HUES6 (cell line): Measurements from ENCODE around the gene FAM184B.
"Not testable (repeated sequence)": the region's sequence is repeated elsewhere in the genome, so short reads cannot be mapped to it uniquely, and the experiment has no call there.

Experiments
- H3K27ac ChIP-seq: 2 replicates; pipeline ENCODE4 v1.7.0; 2013; ENCODE audit warnings: low read depth, mild to moderate bottlenecking, low read length, inconsistent platforms
- H3K27me3 ChIP-seq: 2 replicates; pipeline ENCODE4 v1.6.1; 2013; ENCODE audit warnings: low read length; ENCODE audit not compliant: control insufficient read depth, insufficient read depth
- H3K36me3 ChIP-seq: 2 replicates; pipeline ENCODE4 v1.6.1; 2013; ENCODE audit warnings: low read length; ENCODE audit not compliant: control insufficient read depth, insufficient read depth
- H3K4me1 ChIP-seq: 2 replicates; pipeline ENCODE4 v1.6.1; 2013; ENCODE audit warnings: low read length; ENCODE audit not compliant: control insufficient read depth, insufficient read depth
- H3K4me3 ChIP-seq: 2 replicates; pipeline ENCODE4 v1.5.1; 2013; ENCODE audit warnings: low read depth, low read length
- H3K9ac ChIP-seq: one replicate; pipeline ENCODE4 v1.6.1; 2013; ENCODE audit warnings: mild to moderate bottlenecking, low read length
- H3K9me3 ChIP-seq: 2 replicates; pipeline ENCODE4 v1.6.1; 2013; ENCODE audit warnings: low read depth, low read length; ENCODE audit not compliant: control insufficient read depth, insufficient read depth

FAM184B gene

GRCh38 chr4:17701882-17702281 lies 79.5 kb downstream of the FAM184B start:
- no peaks in the 10 kb centered on the region for H3K4me1 ChIP-seq
- H3K27ac ChIP-seq, result no peak overlapping the region
- no peaks in the 10 kb centered on the region for H3K36me3 ChIP-seq
- no peaks in the 10 kb centered on the region; the same call in 1 of the 2 replicates for H3K27me3 ChIP-seq
- H3K9ac ChIP-seq, result no peak overlapping the region
- no peaks in the 10 kb centered on the region for H3K9me3 ChIP-seq
- H3K4me3 ChIP-seq, result no peak overlapping the region

GRCh38 chr4:17701138-17701839 lies 80.1 kb downstream of the FAM184B start:
- no peaks in the 10 kb centered on the region; the same call in 1 of the 2 replicates for H3K27me3 ChIP-seq
- H3K9me3 ChIP-seq, result no peaks in the 10 kb centered on the region
- H3K36me3 ChIP-seq, result no peaks in the 10 kb centered on the region
- H3K27ac ChIP-seq, result no peak overlapping the region
- no peak overlapping the region for H3K9ac ChIP-seq
- H3K4me3 ChIP-seq, result no peak overlapping the region
- H3K4me1 ChIP-seq, result no peaks in the 10 kb centered on the region

- Histone ChIP-seq H3K9ac (no peak overlapping the region), H3K27me3 (no peaks in the 10 kb centered on the region; the same call in 1 of the 2 replicates), H3K4me1 (no peaks in the 10 kb centered on the region), H3K27ac (no peak overlapping the region), H3K4me3 (no peak overlapping the region), H3K9me3 (no peaks in the 10 kb centered on the region), H3K36me3 (no peaks in the 10 kb centered on the region)
Observed at GRCh38 chr4:17699380-17699779, 82.0 kb downstream of the FAM184B start.

- Histone ChIP-seq H3K27ac (no peak overlapping the region), H3K4me3 (no peak overlapping the region), H3K4me1 (no peaks in the 10 kb centered on the region), H3K9ac (no peak overlapping the region), H3K36me3 (no peaks in the 10 kb centered on the region), H3K27me3 (no peaks in the 10 kb centered on the region), H3K9me3 (no peaks in the 10 kb centered on the region)
Observed at GRCh38 chr4:17698116-17698515, 83.3 kb downstream of the FAM184B start.

GRCh38 chr4:17695341-17695740 lies 86.1 kb downstream of the FAM184B start:
- no peaks in the 10 kb centered on the region for H3K36me3 ChIP-seq
- no peak overlapping the region for H3K9ac ChIP-seq
- H3K4me3 ChIP-seq, result no peak overlapping the region
- no peaks in the 10 kb centered on the region for H3K9me3 ChIP-seq
- H3K4me1 ChIP-seq, result no peaks in the 10 kb centered on the region
- H3K27ac ChIP-seq, result no peak overlapping the region
- H3K27me3 ChIP-seq, result no peaks in the 10 kb centered on the region

- Histone ChIP-seq H3K9ac (no peak overlapping the region), H3K4me3 (no peak overlapping the region), H3K4me1 (no peaks in the 10 kb centered on the region), H3K9me3 (no peaks in the 10 kb centered on the region), H3K36me3 (no peaks in the 10 kb centered on the region), H3K27me3 (no peaks in the 10 kb centered on the region), H3K27ac (no peak overlapping the region)
Observed at GRCh38 chr4:17694552-17694951, 86.9 kb downstream of the FAM184B start.

GRCh38 chr4:17690898-17691297 lies 90.5 kb downstream of the FAM184B start:
- Histone ChIP-seq H3K27me3 (no peaks in the 10 kb centered on the region), H3K4me3 (no peak overlapping the region), H3K9me3 (no peaks in the 10 kb centered on the region), H3K36me3 (no peaks in the 10 kb centered on the region), H3K9ac (no peak overlapping the region), H3K27ac (no peak overlapping the region), H3K4me1 (no peaks in the 10 kb centered on the region)

- no peaks in the 10 kb centered on the region for H3K4me1 ChIP-seq
- no peaks in the 10 kb centered on the region for H3K36me3 ChIP-seq
- H3K27me3 ChIP-seq, result no peaks in the 10 kb centered on the region
- no peaks in the 10 kb centered on the region for H3K9me3 ChIP-seq
- H3K9ac ChIP-seq, result no peak overlapping the region
- no peak overlapping the region for H3K4me3 ChIP-seq
- no peak overlapping the region for H3K27ac ChIP-seq
Observed at GRCh38 chr4:17690135-17690534, 91.3 kb downstream of the FAM184B start.

- H3K27ac ChIP-seq, result no peak overlapping the region
- H3K36me3 ChIP-seq, result no peaks in the 10 kb centered on the region
- H3K9ac ChIP-seq, result no peak overlapping the region
- no peak overlapping the region for H3K4me3 ChIP-seq
- H3K27me3 ChIP-seq, result no peaks in the 10 kb centered on the region
- no peaks in the 10 kb centered on the region for H3K9me3 ChIP-seq
- no peaks in the 10 kb centered on the region for H3K4me1 ChIP-seq
Observed at GRCh38 chr4:17688011-17688441, 93.4 kb downstream of the FAM184B start.

GRCh38 chr4:17687237-17687857 lies 94.1 kb downstream of the FAM184B start:
- Histone ChIP-seq H3K27ac (no peak overlapping the region), H3K27me3 (no peaks in the 10 kb centered on the region), H3K9me3 (no peaks in the 10 kb centered on the region), H3K4me3 (no peak overlapping the region), H3K36me3 (no peaks in the 10 kb centered on the region), H3K9ac (no peak overlapping the region), H3K4me1 (no peaks in the 10 kb centered on the region)

- not testable (repeated sequence) for H3K9me3 ChIP-seq, H3K4me3 ChIP-seq, H3K27me3 ChIP-seq, H3K36me3 ChIP-seq, H3K4me1 ChIP-seq, H3K9ac ChIP-seq, H3K27ac ChIP-seq
Observed at GRCh38 chr4:17684648-17685047, 96.8 kb downstream of the FAM184B start.
